Calu3 (cell line): ENCODE data around the gene DLG2. TPM values are rescaled to one million over a fixed set of nuclear protein-coding genes. Genes with fewer than 3 reads are reported as not detected.

Experiments used
- BruUV-seq: library from RNA; stranded (reverse); fragments of 400-500 nt; replicated peaks from 2 replicates; lab custom pipeline; 2021; lab: Mats Ljungman, UMichigan
- CTCF ChIA-PET: fragments of 300-600 bp; sonication (Branson Sonifier 250); formaldehyde crosslinking; loops from one replicate; lab custom pipeline; 2022; ENCODE audit warnings: antibody characterized with exemption; lab: Charles Lee
- DNase-seq: peaks from one replicate; pipeline ENCODE4 v3.0.0; 2022
- H3K27ac Mint-ChIP-seq: one replicate; pipeline ENCODE4 v1.8.0; 2022; ENCODE audit warnings: mixed read lengths; ENCODE audit not compliant: unreplicated experiment
- H3K27me3 Mint-ChIP-seq: one replicate; pipeline ENCODE4 v1.8.0; 2022; ENCODE audit warnings: mixed read lengths; ENCODE audit not compliant: unreplicated experiment
- H3K36me3 Mint-ChIP-seq: one replicate; pipeline ENCODE4 v1.8.0; 2022; ENCODE audit warnings: mild to moderate bottlenecking, moderate library complexity, mixed read lengths; ENCODE audit not compliant: insufficient read depth, unreplicated experiment
- H3K4me1 Mint-ChIP-seq: one replicate; pipeline ENCODE4 v1.8.0; 2022; ENCODE audit warnings: mild to moderate bottlenecking, low read depth, mixed read lengths; ENCODE audit not compliant: unreplicated experiment
- H3K4me3 Mint-ChIP-seq: one replicate; pipeline ENCODE4 v1.8.0; 2022; ENCODE audit warnings: mild to moderate bottlenecking, low read depth, moderate library complexity, mixed read lengths; ENCODE audit not compliant: unreplicated experiment
- H3K9me3 Mint-ChIP-seq: one replicate; pipeline ENCODE4 v1.8.0; 2022; ENCODE audit warnings: low read depth, mixed read lengths; ENCODE audit not compliant: unreplicated experiment
- CTCF ChIP-seq: fragments of 200-600 bp; IDR thresholded peaks from one replicate; pipeline ENCODE4 v1.8.0; 2022; ENCODE audit warnings: antibody characterized with exemption; ENCODE audit not compliant: unreplicated experiment
- intact Hi-C: fragments of 100-400 bp; cut with micrococcal nuclease; formaldehyde crosslinking; loops from one replicate; pipeline ENCODE4 v1.10.0; 2022; ENCODE audit not compliant: unreplicated experiment
- total RNA-seq: library from RNA; stranded (reverse); gene quantifications from 2 replicates; pipeline ENCODE4 v1.2.3, GENCODE V29; 2022

DLG2 gene
- total RNA-seq, 1 experiment from 2014 or later, result 0.71 TPM

- CTCF ChIA-PET, result no interaction called here
- no TSS peak for BruUV-seq
- no peaks in the 10 kb centered on the region for H3K4me1 Mint-ChIP-seq
- H3K9me3 Mint-ChIP-seq, result no peaks in the 10 kb centered on the region
- no peak for DNase-seq
- no peak overlapping the region for H3K4me3 Mint-ChIP-seq
- no peak overlapping the region for H3K27ac Mint-ChIP-seq
- TF ChIP-seq CTCF, result no peak
- intact Hi-C loops, result no loop called here
- H3K27me3 Mint-ChIP-seq, result peaks cover 11% of the 10 kb centered on the region
- H3K36me3 Mint-ChIP-seq, result no peaks in the 10 kb centered on the region
Measured at GRCh38 chr11:83793310-83793709, 1833.8 kb downstream of the DLG2 start.

GRCh38 chr11:83791557-83791956 lies 1835.6 kb downstream of the DLG2 start:
- H3K4me3 Mint-ChIP-seq, result no peak overlapping the region
- H3K27ac Mint-ChIP-seq, result no peak overlapping the region
- H3K4me1 Mint-ChIP-seq, result no peaks in the 10 kb centered on the region
- H3K27me3 Mint-ChIP-seq, result peaks cover 6% of the 10 kb centered on the region
- CTCF ChIA-PET, result no interaction called here
- BruUV-seq, result no TSS peak
- no peak for DNase-seq
- no peaks in the 10 kb centered on the region for H3K9me3 Mint-ChIP-seq
- H3K36me3 Mint-ChIP-seq, result no peaks in the 10 kb centered on the region
- no peak for TF ChIP-seq CTCF
- intact Hi-C loops, result no loop called here

- Mint-ChIP-seq H3K36me3 (no peaks in the 10 kb centered on the region), H3K4me1 (no peaks in the 10 kb centered on the region), H3K9me3 (no peaks in the 10 kb centered on the region), H3K4me3 (no peak overlapping the region), H3K27ac (no peak overlapping the region), H3K27me3 (peaks cover 13% of the 10 kb centered on the region)
- TF ChIP-seq CTCF, result no peak
- CTCF ChIA-PET, result no interaction called here
- no peak for DNase-seq
- intact Hi-C loops, result no loop called here
- no TSS peak for BruUV-seq
Measured at GRCh38 chr11:83785942-83786341, 1841.2 kb downstream of the DLG2 start.

- intact Hi-C loops, result no loop called here
- no peak overlapping the region for H3K4me3 Mint-ChIP-seq
- TF ChIP-seq CTCF, result no peak
- H3K27me3 Mint-ChIP-seq, result peaks cover 13% of the 10 kb centered on the region
- no peaks in the 10 kb centered on the region for H3K36me3 Mint-ChIP-seq
- CTCF ChIA-PET, result no interaction called here
- no peaks in the 10 kb centered on the region for H3K4me1 Mint-ChIP-seq
- H3K9me3 Mint-ChIP-seq, result no peaks in the 10 kb centered on the region
- H3K27ac Mint-ChIP-seq, result no peak overlapping the region
- no peak for DNase-seq
- no TSS peak for BruUV-seq
Measured at GRCh38 chr11:83784419-83784818, 1842.7 kb downstream of the DLG2 start.

- intact Hi-C loops, result no loop called here
- DNase-seq, result no peak
- no TSS peak for BruUV-seq
- no peaks in the 10 kb centered on the region for H3K36me3 Mint-ChIP-seq
- CTCF ChIA-PET, result no interaction called here
- no peaks in the 10 kb centered on the region for H3K4me1 Mint-ChIP-seq
- H3K27ac Mint-ChIP-seq, result no peak overlapping the region
- no peak overlapping the region for H3K4me3 Mint-ChIP-seq
- H3K9me3 Mint-ChIP-seq, result no peaks in the 10 kb centered on the region
- H3K27me3 Mint-ChIP-seq, result peaks cover 13% of the 10 kb centered on the region
- TF ChIP-seq CTCF, result no peak
Measured at GRCh38 chr11:83782329-83782728, 1844.8 kb downstream of the DLG2 start.
